Activated CD4-positive, alpha-beta T cell treated with anti-CD3 and anti-CD28 coated beads, Interleukin-2, amount 50 U/mL, for 48 hours (primary cell): ENCODE data around the gene RAPGEF2.

Experiments
- DNase-seq, 2 experiments: peaks; one replicate each; pipeline ENCODE4 v3.0.0-alpha.2; 2020

The RAPGEF2 gene

DNA sequence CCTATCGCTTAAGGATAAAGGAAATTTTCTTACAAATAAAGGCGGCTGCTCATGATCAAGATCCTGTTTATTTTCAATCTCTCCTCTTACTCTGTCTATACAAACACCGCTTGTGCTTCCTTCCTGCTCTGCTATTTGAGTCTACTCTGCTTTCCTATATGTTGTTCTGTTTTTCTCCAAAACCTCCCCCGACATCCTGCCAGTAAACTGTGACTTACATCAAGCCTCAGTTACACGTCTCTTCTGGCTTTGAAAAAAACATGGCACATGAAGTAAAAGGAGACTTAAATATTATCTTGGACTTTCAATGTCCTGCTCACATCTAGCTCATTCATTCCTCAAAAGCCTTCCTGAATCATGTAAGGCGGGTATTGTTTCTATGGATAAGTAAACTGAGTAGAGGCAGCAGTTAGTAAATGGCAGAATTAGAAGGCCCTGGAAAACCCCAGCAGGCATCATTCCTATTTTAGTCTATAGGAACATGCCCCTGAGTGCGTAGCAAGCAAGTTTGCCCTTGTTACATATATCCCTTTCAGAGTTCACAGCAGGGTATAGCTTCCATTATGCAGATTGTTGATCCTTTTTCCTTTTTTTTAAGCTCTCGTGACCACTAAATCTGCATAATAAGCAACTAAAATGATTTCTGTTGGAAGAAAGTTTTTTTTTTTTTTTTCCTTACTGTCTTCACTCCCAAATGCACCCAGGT is 280.1 kb downstream of the RAPGEF2 start:
- no peak for DNase-seq

DNA sequence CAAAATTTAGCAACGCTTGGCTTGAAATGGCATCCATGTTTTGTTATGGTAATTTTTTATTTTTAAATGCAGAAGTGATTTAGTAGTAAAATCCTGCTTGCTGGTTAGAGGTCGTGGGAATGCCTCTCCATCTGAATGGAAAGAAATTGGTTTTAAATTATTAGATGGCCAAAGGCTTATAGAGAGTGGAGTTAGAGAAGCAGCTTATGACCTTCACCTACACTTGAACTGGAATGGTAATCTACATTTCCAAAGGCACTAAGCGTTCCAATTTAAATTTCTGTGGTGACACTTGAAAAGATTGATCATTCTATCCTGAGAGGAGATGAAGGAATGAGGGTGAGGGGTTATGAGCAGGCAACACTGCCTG is 280.7 kb downstream of the RAPGEF2 start:
- DNase-seq = no peak

- DNase-seq = no peak
These were observed 281.1 kb downstream of the RAPGEF2 start for GRCh38 chr4:159384017-159384416.

DNA sequence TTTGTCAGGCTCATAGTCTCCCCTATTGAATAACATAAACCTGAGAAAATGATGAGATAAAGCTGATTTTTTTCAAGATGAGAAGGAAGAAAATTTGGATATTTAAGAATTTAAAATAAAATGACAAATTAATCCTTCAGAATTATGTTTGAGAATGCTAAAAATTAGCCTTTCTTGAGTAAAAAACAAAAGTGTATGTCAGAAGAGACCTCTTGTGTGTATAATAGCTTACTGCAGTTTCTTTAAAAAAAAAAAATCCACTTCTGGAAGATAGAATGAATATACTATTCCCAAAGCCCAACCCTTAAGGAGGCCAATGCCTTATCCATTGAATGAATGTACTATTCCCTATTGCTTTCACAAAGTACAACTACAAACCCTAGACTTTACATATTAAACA is 281.8 kb downstream of the RAPGEF2 start:
- no peak for DNase-seq

DNA sequence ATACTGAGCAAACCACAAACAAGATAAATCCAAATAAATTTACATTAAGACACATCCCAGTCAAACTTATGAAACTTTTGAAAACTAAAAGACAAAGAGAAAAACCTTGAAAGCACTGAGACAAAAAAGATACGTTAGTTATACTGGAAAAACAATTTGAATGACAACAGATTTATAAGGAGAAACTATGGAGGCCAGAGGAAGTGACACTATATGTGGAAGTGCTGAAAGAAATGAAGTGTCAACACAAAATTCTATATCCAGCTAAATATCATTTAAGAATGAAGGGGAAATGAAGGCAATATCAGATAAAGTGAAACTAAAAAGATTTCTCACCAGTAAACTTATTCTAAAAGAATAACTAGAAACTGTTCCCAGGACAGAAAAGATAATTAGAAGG is 283.7 kb downstream of the RAPGEF2 start:
- DNase-seq = no peak

DNA sequence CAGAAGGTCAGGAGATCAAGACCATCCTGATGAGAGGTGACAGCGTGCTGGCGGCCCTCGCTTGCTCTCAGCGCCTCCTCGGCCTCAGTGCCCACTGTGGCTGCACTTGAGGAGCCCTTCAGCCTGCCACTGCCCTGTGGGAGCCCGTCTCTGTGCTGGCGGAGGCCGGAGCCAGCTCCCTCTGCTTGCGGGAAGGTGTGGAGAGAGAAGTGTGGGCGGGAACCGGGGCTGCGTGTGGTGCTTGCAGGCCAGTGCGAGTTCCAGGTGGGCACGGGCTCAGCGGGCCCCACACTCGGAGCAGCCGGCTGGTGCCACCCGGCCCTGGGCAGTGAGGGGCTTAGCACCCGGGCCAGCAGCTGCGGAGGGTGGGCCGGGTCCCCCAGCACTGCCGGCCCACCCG is 286.9 kb downstream of the RAPGEF2 start:
- DNase-seq = no peak

- DNase-seq = no peak
These were observed 287.8 kb downstream of the RAPGEF2 start for GRCh38 chr4:159390648-159391047.

GRCh38 chr4:159395693-159396092 is 292.8 kb downstream of the RAPGEF2 start:
- DNase-seq = no peak

GRCh38 chr4:159396151-159396550 is 293.3 kb downstream of the RAPGEF2 start:
- no peak for DNase-seq

GRCh38 chr4:159398236-159398638 is 295.4 kb downstream of the RAPGEF2 start:
- no peak for DNase-seq

GRCh38 chr4:159400558-159401225 is 297.8 kb downstream of the RAPGEF2 start:
- no peak for DNase-seq

- DNase-seq = no peak
These were observed 298.4 kb downstream of the RAPGEF2 start for GRCh38 chr4:159401226-159401712.

- DNase-seq = no peak
These were observed 299.0 kb downstream of the RAPGEF2 start for GRCh38 chr4:159401791-159402380.
